H7 (cell line): ENCODE results near the gene GOLGA6L2. TPM values are rescaled to one million over a fixed set of nuclear protein-coding genes. Genes with fewer than 3 reads are reported as not detected.

Experiments used
- total RNA-seq: library from RNA; depleted of rRNA; stranded (reverse); fragments of >200 nt; shearing (Covaris generic); gene quantifications from 2 replicates; pipeline ENCODE4 v1.2.3, GENCODE V29; 2014; rRNA removed

The GOLGA6L2 gene
- total RNA-seq, 1 experiment from 2014 or later, result not detected

Other genes starting within 250 kb of the GOLGA6L2 start
- not detected in 2 replicates for gene GOLGA6L26, start 113.0 kb downstream of the GOLGA6L2 start, total RNA-seq
- gene GOLGA8S, start 92.5 kb downstream of the GOLGA6L2 start, total RNA-seq, result not detected in 2 replicates
- gene MKRN3, start 118.4 kb upstream of the GOLGA6L2 start, total RNA-seq, result not detected in 2 replicates
- 1.1 and 1.7 TPM in 2 replicates for gene MAGEL2, start 200.6 kb upstream of the GOLGA6L2 start, total RNA-seq
- gene NDN, start 240.1 kb upstream of the GOLGA6L2 start, total RNA-seq, result 42.8 and 53.5 TPM in 2 replicates